ENCODE measurements around the gene PRADC1. TPM values are rescaled to one million over a fixed set of nuclear protein-coding genes. Genes with fewer than 3 reads are reported as not detected.
A peak's percentile ranks its signal among the peaks of the same experiment; 100 is the strongest.

PRADC1 gene
- total and polyA plus RNA-seq, 2 experiments from 2014 or later: 6.5 to 8.3 TPM

DNA sequence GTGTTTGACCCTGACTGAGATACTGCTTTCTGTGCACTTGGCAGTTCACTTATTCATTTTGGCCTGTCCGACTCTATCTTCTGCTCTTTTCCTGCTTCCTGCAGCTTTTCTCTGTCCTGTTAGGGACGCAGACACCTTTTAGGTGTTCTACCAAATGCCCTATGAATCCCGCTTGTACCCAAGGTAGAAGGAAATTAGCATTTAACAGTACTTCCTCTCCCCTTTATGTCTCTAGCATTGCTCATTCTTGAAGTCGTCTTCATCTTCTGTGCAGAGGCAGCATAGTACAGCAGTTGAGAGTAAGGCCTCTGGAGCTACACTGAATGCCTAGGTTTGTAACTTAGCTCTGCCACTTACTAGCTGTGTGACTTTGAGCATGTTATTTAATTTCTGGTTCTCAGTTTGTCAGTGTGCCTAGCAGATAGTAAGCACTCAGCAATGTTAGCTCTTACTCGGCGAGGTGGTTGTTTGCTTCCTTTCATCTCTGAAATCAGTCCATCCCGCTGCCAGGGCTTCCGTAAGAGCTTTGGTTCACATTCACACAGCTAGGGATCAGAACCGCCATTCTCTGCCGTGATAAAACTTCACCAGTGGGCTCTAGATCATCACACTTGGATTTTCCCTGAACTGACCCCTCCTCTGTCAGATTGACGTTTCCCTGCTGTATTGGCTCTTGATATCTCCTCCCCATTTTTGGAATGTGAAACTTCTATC, 2.4 kb upstream of the PRADC1 start:
- TF ChIP-seq ZNF331 (CRISPR knock-in tag; IDR thresholded peaks at IDR 0.05; ENCODE audit: low read depth): no peak
- TF ChIP-seq, protein P1, sequence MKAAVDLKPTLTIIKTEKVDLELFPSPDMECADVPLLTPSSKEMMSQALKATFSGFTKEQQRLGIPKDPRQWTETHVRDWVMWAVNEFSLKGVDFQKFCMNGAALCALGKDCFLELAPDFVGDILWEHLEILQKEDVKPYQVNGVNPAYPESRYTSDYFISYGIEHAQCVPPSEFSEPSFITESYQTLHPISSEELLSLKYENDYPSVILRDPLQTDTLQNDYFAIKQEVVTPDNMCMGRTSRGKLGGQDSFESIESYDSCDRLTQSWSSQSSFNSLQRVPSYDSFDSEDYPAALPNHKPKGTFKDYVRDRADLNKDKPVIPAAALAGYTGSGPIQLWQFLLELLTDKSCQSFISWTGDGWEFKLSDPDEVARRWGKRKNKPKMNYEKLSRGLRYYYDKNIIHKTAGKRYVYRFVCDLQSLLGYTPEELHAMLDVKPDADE (IDR thresholded peaks at IDR 0.05): no peak
- TF ChIP-seq, protein P2, sequence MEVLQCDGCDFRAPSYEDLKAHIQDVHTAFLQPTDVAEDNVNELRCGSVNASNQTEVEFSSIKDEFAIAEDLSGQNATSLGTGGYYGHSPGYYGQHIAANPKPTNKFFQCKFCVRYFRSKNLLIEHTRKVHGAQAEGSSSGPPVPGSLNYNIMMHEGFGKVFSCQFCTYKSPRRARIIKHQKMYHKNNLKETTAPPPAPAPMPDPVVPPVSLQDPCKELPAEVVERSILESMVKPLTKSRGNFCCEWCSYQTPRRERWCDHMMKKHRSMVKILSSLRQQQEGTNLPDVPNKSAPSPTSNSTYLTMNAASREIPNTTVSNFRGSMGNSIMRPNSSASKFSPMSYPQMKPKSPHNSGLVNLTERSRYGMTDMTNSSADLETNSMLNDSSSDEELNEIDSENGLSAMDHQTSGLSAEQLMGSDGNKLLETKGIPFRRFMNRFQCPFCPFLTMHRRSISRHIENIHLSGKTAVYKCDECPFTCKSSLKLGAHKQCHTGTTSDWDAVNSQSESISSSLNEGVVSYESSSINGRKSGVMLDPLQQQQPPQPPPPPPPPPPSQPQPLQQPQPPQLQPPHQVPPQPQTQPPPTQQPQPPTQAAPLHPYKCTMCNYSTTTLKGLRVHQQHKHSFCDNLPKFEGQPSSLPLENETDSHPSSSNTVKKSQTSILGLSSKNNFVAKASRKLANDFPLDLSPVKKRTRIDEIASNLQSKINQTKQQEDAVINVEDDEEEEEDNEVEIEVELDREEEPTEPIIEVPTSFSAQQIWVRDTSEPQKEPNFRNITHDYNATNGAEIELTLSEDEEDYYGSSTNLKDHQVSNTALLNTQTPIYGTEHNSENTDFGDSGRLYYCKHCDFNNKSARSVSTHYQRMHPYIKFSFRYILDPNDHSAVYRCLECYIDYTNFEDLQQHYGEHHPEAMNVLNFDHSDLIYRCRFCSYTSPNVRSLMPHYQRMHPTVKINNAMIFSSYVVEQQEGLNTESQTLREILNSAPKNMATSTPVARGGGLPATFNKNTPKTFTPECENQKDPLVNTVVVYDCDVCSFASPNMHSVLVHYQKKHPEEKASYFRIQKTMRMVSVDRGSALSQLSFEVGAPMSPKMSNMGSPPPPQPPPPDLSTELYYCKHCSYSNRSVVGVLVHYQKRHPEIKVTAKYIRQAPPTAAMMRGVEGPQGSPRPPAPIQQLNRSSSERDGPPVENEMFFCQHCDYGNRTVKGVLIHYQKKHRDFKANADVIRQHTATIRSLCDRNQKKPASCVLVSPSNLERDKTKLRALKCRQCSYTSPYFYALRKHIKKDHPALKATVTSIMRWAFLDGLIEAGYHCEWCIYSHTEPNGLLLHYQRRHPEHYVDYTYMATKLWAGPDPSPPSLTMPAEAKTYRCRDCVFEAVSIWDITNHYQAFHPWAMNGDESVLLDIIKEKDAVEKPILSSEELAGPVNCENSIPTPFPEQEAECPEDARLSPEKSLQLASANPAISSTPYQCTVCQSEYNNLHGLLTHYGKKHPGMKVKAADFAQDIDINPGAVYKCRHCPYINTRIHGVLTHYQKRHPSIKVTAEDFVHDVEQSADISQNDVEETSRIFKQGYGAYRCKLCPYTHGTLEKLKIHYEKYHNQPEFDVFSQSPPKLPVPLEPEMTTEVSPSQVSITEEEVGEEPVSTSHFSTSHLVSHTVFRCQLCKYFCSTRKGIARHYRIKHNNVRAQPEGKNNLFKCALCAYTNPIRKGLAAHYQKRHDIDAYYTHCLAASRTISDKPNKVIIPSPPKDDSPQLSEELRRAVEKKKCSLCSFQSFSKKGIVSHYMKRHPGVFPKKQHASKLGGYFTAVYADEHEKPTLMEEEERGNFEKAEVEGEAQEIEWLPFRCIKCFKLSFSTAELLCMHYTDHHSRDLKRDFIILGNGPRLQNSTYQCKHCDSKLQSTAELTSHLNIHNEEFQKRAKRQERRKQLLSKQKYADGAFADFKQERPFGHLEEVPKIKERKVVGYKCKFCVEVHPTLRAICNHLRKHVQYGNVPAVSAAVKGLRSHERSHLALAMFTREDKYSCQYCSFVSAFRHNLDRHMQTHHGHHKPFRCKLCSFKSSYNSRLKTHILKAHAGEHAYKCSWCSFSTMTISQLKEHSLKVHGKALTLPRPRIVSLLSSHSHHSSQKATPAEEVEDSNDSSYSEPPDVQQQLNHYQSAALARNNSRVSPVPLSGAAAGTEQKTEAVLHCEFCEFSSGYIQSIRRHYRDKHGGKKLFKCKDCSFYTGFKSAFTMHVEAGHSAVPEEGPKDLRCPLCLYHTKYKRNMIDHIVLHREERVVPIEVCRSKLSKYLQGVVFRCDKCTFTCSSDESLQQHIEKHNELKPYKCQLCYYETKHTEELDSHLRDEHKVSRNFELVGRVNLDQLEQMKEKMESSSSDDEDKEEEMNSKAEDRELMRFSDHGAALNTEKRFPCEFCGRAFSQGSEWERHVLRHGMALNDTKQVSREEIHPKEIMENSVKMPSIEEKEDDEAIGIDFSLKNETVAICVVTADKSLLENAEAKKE (CRISPR knock-in tag; IDR thresholded peaks at IDR 0.05): no peak
- TF ChIP-seq STAT1 (IDR thresholded peaks at IDR 0.05; ENCODE audit: unreplicated experiment): no peak
- TF ChIP-seq, protein P3, sequence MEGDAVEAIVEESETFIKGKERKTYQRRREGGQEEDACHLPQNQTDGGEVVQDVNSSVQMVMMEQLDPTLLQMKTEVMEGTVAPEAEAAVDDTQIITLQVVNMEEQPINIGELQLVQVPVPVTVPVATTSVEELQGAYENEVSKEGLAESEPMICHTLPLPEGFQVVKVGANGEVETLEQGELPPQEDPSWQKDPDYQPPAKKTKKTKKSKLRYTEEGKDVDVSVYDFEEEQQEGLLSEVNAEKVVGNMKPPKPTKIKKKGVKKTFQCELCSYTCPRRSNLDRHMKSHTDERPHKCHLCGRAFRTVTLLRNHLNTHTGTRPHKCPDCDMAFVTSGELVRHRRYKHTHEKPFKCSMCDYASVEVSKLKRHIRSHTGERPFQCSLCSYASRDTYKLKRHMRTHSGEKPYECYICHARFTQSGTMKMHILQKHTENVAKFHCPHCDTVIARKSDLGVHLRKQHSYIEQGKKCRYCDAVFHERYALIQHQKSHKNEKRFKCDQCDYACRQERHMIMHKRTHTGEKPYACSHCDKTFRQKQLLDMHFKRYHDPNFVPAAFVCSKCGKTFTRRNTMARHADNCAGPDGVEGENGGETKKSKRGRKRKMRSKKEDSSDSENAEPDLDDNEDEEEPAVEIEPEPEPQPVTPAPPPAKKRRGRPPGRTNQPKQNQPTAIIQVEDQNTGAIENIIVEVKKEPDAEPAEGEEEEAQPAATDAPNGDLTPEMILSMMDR (conservative IDR thresholded peaks at IDR 0.05; ENCODE audit: low read depth in 2 of 2): no peak
- no peak for TF ChIP-seq CREB1 (CRISPR knock-in tag; IDR thresholded peaks at IDR 0.05; ENCODE audit: low read depth)
- no peak for TF ChIP-seq EZH2 (IDR thresholded peaks at IDR 0.05; ENCODE audit: low read depth, unreplicated experiment)
- TF ChIP-seq NANOG (IDR thresholded peaks at IDR 0.05; ENCODE audit: borderline replicate concordance): no peak
- TF ChIP-seq ZNF114 (CRISPR knock-in tag; IDR thresholded peaks at IDR 0.05): no peak
- TF ChIP-seq JUNB (IDR thresholded peaks at IDR 0.05; ENCODE audit: unreplicated experiment): no peak
- no peak for TF ChIP-seq EZH2phosphoT487 (IDR thresholded peaks at IDR 0.05; ENCODE audit: unreplicated experiment)
- no peak for TF ChIP-seq POLR2AphosphoS5 (IDR thresholded peaks at IDR 0.05; ENCODE audit: low read depth)
- TF ChIP-seq, protein P4, sequence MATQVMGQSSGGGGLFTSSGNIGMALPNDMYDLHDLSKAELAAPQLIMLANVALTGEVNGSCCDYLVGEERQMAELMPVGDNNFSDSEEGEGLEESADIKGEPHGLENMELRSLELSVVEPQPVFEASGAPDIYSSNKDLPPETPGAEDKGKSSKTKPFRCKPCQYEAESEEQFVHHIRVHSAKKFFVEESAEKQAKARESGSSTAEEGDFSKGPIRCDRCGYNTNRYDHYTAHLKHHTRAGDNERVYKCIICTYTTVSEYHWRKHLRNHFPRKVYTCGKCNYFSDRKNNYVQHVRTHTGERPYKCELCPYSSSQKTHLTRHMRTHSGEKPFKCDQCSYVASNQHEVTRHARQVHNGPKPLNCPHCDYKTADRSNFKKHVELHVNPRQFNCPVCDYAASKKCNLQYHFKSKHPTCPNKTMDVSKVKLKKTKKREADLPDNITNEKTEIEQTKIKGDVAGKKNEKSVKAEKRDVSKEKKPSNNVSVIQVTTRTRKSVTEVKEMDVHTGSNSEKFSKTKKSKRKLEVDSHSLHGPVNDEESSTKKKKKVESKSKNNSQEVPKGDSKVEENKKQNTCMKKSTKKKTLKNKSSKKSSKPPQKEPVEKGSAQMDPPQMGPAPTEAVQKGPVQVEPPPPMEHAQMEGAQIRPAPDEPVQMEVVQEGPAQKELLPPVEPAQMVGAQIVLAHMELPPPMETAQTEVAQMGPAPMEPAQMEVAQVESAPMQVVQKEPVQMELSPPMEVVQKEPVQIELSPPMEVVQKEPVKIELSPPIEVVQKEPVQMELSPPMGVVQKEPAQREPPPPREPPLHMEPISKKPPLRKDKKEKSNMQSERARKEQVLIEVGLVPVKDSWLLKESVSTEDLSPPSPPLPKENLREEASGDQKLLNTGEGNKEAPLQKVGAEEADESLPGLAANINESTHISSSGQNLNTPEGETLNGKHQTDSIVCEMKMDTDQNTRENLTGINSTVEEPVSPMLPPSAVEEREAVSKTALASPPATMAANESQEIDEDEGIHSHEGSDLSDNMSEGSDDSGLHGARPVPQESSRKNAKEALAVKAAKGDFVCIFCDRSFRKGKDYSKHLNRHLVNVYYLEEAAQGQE (IDR thresholded peaks at IDR 0.05; ENCODE audit: unreplicated experiment): no peak
- Histone ChIP-seq H2AFZ (no peak overlapping the region), H3K27ac (ENCODE audit: low read depth) (peak overlapping the region; percentile 69; the same call in 1 of the 2 replicates), H3K4me1 (ENCODE audit: insufficient read depth) (peaks cover 29% of the 10 kb centered on the region), H3K27me3 (ENCODE audit: insufficient read depth) (no peaks in the 10 kb centered on the region), H3K36me3 (ENCODE audit: insufficient read depth) (peaks cover 7% of the 10 kb centered on the region), H3K4me2 (peak overlapping the region; percentile 91), H3K4me3 (peak overlapping the region; percentile 99), H3F3A (replicated peaks; ENCODE audit: low read depth) (peaks cover 7% of the 10 kb centered on the region; the same call in 1 of the 2 replicates), H3K79me2 (replicated peaks; ENCODE audit: insufficient read depth) (peaks cover 64% of the 10 kb centered on the region), H4K20me1 (replicated peaks; ENCODE audit: insufficient read depth) (peaks cover 48% of the 10 kb centered on the region), H3K9me2 (ENCODE audit: insufficient read depth) (no peaks in the 10 kb centered on the region)
- Mint-ChIP-seq H3K27ac (peak overlapping the region; percentile 97), H3K9me3 (no peaks in the 10 kb centered on the region), H3K4me1 (peaks cover 33% of the 10 kb centered on the region), H3K36me3 (ENCODE audit: low read depth) (peaks cover 43% of the 10 kb centered on the region), H3K4me3 (peak overlapping the region; percentile 100), H3K27me3 (ENCODE audit: insufficient read depth, low read depth, poor library complexity) (peaks cover 20% of the 10 kb centered on the region)
- DNase-seq (ENCODE audit: low spot score): no peak
- ATAC-seq: no peak

Measured in GM23338 (cell line).